OCI-LY3 (cell line): ENCODE measurements around the gene ECHS1.

ENCODE experiments used
- EZH2phosphoT487 ChIP-seq: fragments of 200-600 bp; shearing (Covaris generic); IDR thresholded peaks from 2 replicates; pipeline ENCODE4 v1.6.1; 2018; ENCODE audit warnings: antibody characterized with exemption, mixed run types, low read depth
- TF ChIP-seq, protein P1 (sequence below): fragments of 200-600, 300-600 bp; sonication (generic); IDR thresholded peaks from 2 replicates; pipeline ENCODE4 v1.5.1; 2014; ENCODE audit warnings: antibody characterized with exemption, low read length, low read depth

DNA sequence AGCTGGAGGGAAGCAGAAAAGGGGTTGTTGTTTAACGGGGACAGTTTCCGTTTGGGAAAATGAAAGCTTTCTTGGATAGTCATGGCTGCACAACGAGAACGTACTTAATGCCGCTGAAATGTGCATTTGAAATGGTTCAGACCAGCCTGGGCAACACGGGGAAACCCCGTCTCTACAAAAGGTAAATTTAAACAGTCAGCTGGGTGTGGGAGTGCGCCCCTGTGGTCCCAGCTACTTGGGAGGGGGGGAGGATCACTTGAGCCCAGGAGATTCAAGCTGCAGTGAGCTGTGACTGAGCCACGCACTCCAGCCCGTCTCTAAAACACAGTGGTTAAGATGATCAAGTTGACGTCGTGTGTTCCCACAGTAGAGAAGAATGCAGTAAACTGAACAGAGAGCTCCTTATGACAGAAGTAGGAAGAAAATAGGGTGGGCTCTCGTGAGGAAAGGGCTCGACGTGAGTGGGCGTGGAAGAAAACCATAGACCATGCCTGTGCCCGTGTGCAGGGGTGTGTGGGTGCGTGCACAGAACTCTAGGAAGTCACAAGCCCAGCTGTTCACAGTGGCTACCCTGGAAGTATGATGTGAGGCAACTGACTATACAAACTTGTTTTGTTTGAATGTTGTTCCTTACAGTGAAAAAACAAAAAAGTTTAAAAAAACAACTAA, 11.2 kb downstream of the ECHS1 start:
- TF ChIP-seq, protein P1, sequence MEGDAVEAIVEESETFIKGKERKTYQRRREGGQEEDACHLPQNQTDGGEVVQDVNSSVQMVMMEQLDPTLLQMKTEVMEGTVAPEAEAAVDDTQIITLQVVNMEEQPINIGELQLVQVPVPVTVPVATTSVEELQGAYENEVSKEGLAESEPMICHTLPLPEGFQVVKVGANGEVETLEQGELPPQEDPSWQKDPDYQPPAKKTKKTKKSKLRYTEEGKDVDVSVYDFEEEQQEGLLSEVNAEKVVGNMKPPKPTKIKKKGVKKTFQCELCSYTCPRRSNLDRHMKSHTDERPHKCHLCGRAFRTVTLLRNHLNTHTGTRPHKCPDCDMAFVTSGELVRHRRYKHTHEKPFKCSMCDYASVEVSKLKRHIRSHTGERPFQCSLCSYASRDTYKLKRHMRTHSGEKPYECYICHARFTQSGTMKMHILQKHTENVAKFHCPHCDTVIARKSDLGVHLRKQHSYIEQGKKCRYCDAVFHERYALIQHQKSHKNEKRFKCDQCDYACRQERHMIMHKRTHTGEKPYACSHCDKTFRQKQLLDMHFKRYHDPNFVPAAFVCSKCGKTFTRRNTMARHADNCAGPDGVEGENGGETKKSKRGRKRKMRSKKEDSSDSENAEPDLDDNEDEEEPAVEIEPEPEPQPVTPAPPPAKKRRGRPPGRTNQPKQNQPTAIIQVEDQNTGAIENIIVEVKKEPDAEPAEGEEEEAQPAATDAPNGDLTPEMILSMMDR: no peak
- TF ChIP-seq EZH2phosphoT487: no peak
